Neuronal stem cell (in vitro differentiated cells): ENCODE measurements around the gene LASP1.
A peak's percentile ranks its signal among the peaks of the same experiment; 100 is the strongest.

Experiments used
- DNase-seq: peaks from one replicate; pipeline ENCODE4 v3.0.0-alpha.2; 2013; ENCODE audit warnings: low spot score
- H2AFZ ChIP-seq: one replicate; pipeline ENCODE4 v1.6.1; 2013; ENCODE audit warnings: mild to moderate bottlenecking, low read length, inconsistent platforms
- H2AK5ac ChIP-seq: 2 replicates; pipeline ENCODE4 v1.6.1; 2013; ENCODE audit warnings: low read depth, mild to moderate bottlenecking, inconsistent platforms, low read length, moderate library complexity, mixed read lengths
- H2BK120ac ChIP-seq: 2 replicates; pipeline ENCODE4 v1.6.1; 2013; ENCODE audit warnings: low read depth, mild to moderate bottlenecking, inconsistent platforms, low read length, moderate library complexity, mixed read lengths
- H2BK12ac ChIP-seq: one replicate; pipeline ENCODE4 v1.6.1; 2013; ENCODE audit warnings: low read length, inconsistent platforms
- H2BK15ac ChIP-seq: 2 replicates; pipeline ENCODE4 v1.6.1; 2013; ENCODE audit warnings: mild to moderate bottlenecking, low read length, inconsistent platforms, mixed read lengths
- H2BK5ac ChIP-seq: one replicate; pipeline ENCODE4 v1.6.1; 2013; ENCODE audit warnings: inconsistent platforms, mild to moderate bottlenecking, low read length, moderate library complexity
- H3K14ac ChIP-seq: one replicate; pipeline ENCODE4 v1.6.1; 2013; ENCODE audit warnings: low read length, inconsistent platforms
- H3K18ac ChIP-seq: 2 replicates; pipeline ENCODE4 v1.6.1; 2013; ENCODE audit warnings: low read length, inconsistent platforms
- H3K23ac ChIP-seq: 2 replicates; pipeline ENCODE4 v1.6.1; 2013; ENCODE audit warnings: low read depth, mild to moderate bottlenecking, mixed read lengths, low read length, inconsistent platforms; ENCODE audit not compliant: poor library complexity
- H3K27ac ChIP-seq: replicated peaks from 3 replicates; pipeline ENCODE4 v1.5.1; 2013; ENCODE audit warnings: low read length, inconsistent platforms
- H3K27me3 ChIP-seq, 3 experiments: 2 replicates each; pipeline ENCODE4 v1.6.1; 2013; ENCODE audit warnings: low read length in 3 of 3, mild to moderate bottlenecking in 2 of 3, inconsistent platforms in 1 of 3, low read depth in 1 of 3, mixed read lengths in 1 of 3, moderate library complexity in 1 of 3; ENCODE audit not compliant: control insufficient read depth in 3 of 3, insufficient read depth in 3 of 3
- H3K36me3 ChIP-seq, 2 donors: replicated peaks in 1 of 2; 2 replicates each; pipeline ENCODE4 v1.6.1; 2013; ENCODE audit warnings: low read length in 2 of 2; ENCODE audit not compliant: control insufficient read depth in 2 of 2, insufficient read depth in 2 of 2
- H3K4ac ChIP-seq: 2 replicates; pipeline ENCODE4 v1.6.1; 2013; ENCODE audit warnings: inconsistent platforms, mild to moderate bottlenecking, low read length, moderate library complexity
- H3K4me1 ChIP-seq, 2 donors: 1 replicate in 1 of 2; 2 replicates in 1 of 2; pipeline ENCODE4 v1.6.1; 2013; ENCODE audit warnings: low read length in 2 of 2, low read depth in 1 of 2; ENCODE audit not compliant: control insufficient read depth in 2 of 2, insufficient read depth in 1 of 2
- H3K4me2 ChIP-seq: one replicate; pipeline ENCODE4 v1.6.1; 2013; ENCODE audit warnings: mild to moderate bottlenecking, low read length, inconsistent platforms; ENCODE audit not compliant: insufficient read depth, poor library complexity, severe bottlenecking
- H3K4me3 ChIP-seq, 2 donors: 2 replicates each; pipeline ENCODE4 v1.5.1; 2013; ENCODE audit warnings: low read length in 2 of 2, mild to moderate bottlenecking in 2 of 2, inconsistent platforms in 1 of 2, moderate library complexity in 1 of 2
- H3K79me1 ChIP-seq: one replicate; pipeline ENCODE4 v1.6.1; 2013; ENCODE audit warnings: low read depth, mild to moderate bottlenecking, inconsistent platforms, low read length, moderate library complexity
- H3K9ac ChIP-seq: one replicate; pipeline ENCODE4 v1.6.1; 2013; ENCODE audit warnings: mild to moderate bottlenecking, low read depth, low read length, inconsistent platforms; ENCODE audit not compliant: poor library complexity
- H3K9me3 ChIP-seq, 2 donors: replicated peaks in 1 of 2; 2 replicates each; pipeline versions ENCODE3 to v1.6.1; 2013; ENCODE audit warnings: low read length in 2 of 2, mild to moderate bottlenecking in 2 of 2, inconsistent platforms in 1 of 2, low read depth in 1 of 2, mixed read lengths in 1 of 2, moderate library complexity in 1 of 2; ENCODE audit not compliant: control insufficient read depth in 2 of 2, insufficient read depth in 1 of 2
- H4K8ac ChIP-seq: one replicate; pipeline ENCODE4 v1.6.1; 2013; ENCODE audit warnings: low read depth, mild to moderate bottlenecking, inconsistent platforms, low read length, moderate library complexity
- H4K91ac ChIP-seq: one replicate; pipeline ENCODE4 v1.6.1; 2013; ENCODE audit warnings: low read length, low read depth, mild to moderate bottlenecking, inconsistent platforms; ENCODE audit not compliant: poor library complexity
- WGBS, 2 donors: extraction: QIAGEN DNeasy Blood & Tissue Kit; methylation state at CpG; one replicate each; pipeline ENCODE4 v1.1.7; 2013; ENCODE audit warnings: missing lambda C conversion rate in 2 of 2, mixed read lengths in 1 of 2; ENCODE audit not compliant: insufficient read length in 2 of 2, insufficient replicate concordance in 1 of 2; ENCODE audit errors: extremely low coverage in 2 of 2; 5-methylcytosine and 5-hydroxymethylcytosine counted together

LASP1 gene

DNA sequence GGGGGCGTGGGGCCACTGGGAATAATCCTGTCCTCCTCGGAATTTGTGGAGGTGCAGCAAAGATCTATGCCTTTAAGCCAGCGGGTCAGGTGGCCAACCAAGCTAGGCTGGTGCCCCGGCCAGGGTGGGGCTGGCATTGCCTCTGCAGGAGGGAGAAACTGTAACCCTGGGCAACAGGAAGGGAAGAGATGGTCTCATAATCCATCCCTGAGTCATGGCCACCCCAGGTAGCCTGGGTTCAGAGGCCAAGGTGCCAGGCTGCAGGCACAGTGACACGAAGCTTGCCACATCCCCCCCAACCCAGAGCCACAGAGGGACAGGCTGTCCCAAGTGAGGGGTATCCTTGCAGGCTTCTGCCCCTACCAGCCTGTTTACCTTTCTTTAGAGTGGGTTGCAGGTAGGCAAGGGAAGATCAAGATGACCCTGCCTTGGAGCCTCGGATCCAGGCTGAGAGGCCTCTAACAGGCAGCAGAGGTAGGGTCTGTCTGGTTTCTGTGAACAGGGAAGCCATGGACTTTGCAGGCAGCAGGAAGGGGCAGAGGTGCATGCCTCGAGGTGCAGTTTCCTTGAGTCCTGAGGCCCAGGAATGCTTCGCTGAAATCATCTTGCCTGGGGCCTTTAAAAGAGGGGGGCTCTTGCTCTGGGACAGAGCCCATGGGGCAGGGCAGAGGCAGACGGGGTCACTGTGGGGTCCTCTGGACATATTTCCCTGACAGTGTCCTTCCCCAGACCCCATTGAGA, 4.0 kb downstream of the LASP1 start:
- Histone ChIP-seq H3K36me3 (peaks cover 0 to 24% of the 10 kb centered on the region in 2 donors), H3K27me3 (no peaks in the 10 kb centered on the region), H3K9ac (peak overlapping the region; percentile 14), H2BK5ac (peak overlapping the region; percentile 56), H4K91ac (no peak overlapping the region), H3K4ac (no peak overlapping the region), H3K23ac (peak overlapping the region; percentile 29), H3K27ac (no peak overlapping the region), H2AK5ac (peak overlapping the region; percentile 30), H3K79me1 (peaks cover 13% of the 10 kb centered on the region), H2AFZ (no peak overlapping the region), H4K8ac (no peak overlapping the region), H3K14ac (no peak overlapping the region), H2BK15ac (peak overlapping the region; percentile 78), H3K4me3 (no peak overlapping the region), H3K18ac (peak overlapping the region; percentile 25), H2BK120ac (no peak overlapping the region), H3K9me3 (no peaks in the 10 kb centered on the region), H3K4me2 (no peak overlapping the region), H2BK12ac (no peak overlapping the region), H3K4me1 (peaks cover 34 to 35% of the 10 kb centered on the region in 2 donors)
- no CpG with 5 or more reads among the region's 9 CpGs for WGBS, 2 donors
- DNase-seq, result no peak

- no peak overlapping the region for H4K91ac ChIP-seq
- no peaks in the 10 kb centered on the region for H3K27me3 ChIP-seq
- H3K4me1 ChIP-seq, result peaks cover 39 to 42% of the 10 kb centered on the region in 2 donors
- H2BK12ac ChIP-seq, result no peak overlapping the region
- H3K4me3 ChIP-seq, result no peak overlapping the region
- H3K18ac ChIP-seq, result peak overlapping the region; percentile 76
- DNase-seq, result no peak
- H2AK5ac ChIP-seq, result peak overlapping the region; percentile 49
- no peak overlapping the region for H2AFZ ChIP-seq
- no peak overlapping the region for H3K4ac ChIP-seq
- H2BK5ac ChIP-seq, result peak overlapping the region; percentile 56
- peak overlapping the region; percentile 14 for H3K9ac ChIP-seq
- H3K27ac ChIP-seq, result no peak overlapping the region
- H3K36me3 ChIP-seq, result peaks cover 0 to 34% of the 10 kb centered on the region in 2 donors
- H4K8ac ChIP-seq, result no peak overlapping the region
- no CpG with 5 or more reads among the region's 10 CpGs for WGBS, 2 donors
- no peak overlapping the region for H3K14ac ChIP-seq
- H3K9me3 ChIP-seq, result no peaks in the 10 kb centered on the region
- peak overlapping the region; percentile 78 for H2BK15ac ChIP-seq
- peaks cover 13% of the 10 kb centered on the region for H3K79me1 ChIP-seq
- H2BK120ac ChIP-seq, result no peak overlapping the region
- H3K4me2 ChIP-seq, result no peak overlapping the region
- H3K23ac ChIP-seq, result peak overlapping the region; percentile 29
Measured at GRCh38 chr17:38874505-38875400, 4.9 kb downstream of the LASP1 start.

DNA sequence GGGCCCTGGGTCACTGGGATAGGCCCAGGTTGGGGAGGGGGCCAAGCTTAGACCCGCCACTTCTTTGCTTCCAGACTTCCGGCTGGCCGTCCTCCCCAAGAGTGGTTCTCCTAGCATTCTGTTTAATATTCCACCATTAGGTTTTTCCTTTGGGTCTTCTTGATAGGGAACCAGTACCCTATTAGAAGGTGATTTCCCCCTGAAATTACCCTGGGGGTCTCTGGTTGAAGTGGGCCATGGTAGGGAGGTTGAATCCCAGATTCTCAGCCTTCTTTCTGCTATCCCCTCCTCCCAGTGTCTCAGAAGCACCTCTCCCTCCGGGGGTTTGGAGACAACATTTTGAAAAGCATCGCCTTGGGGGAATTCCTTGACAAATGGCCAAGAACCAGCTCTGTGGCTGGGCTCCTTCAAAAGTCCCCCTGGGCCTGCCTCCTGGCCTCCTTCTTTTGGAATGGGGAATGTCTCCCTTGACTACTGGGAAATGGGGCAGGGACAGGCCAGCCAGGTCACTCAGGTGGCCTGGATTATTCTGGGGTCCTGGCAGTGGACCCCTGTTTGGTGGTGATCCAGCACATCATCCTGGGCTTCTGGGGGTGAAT, 5.7 kb downstream of the LASP1 start:
- Histone ChIP-seq H2BK12ac (no peak overlapping the region), H3K9me3 (no peaks in the 10 kb centered on the region), H4K8ac (no peak overlapping the region), H3K18ac (peak overlapping the region; percentile 17), H2BK120ac (no peak overlapping the region), H3K14ac (no peak overlapping the region), H4K91ac (no peak overlapping the region), H2AK5ac (peak overlapping the region; percentile 9), H3K9ac (no peak overlapping the region), H3K36me3 (peaks cover 0 to 39% of the 10 kb centered on the region in 2 donors), H2AFZ (no peak overlapping the region), H2BK5ac (peak overlapping the region; percentile 56), H3K4me2 (no peak overlapping the region), H3K27ac (no peak overlapping the region), H3K4me3 (no peak overlapping the region), H2BK15ac (no peak overlapping the region), H3K23ac (no peak overlapping the region), H3K79me1 (peaks cover 11% of the 10 kb centered on the region), H3K27me3 (no peaks in the 10 kb centered on the region), H3K4ac (no peak overlapping the region), H3K4me1 (peaks cover 44 to 50% of the 10 kb centered on the region in 2 donors)
- no CpG with 5 or more reads among the region's 5 CpGs for WGBS, 2 donors
- DNase-seq, result no peak
